Right lobe of liver (tissue), 4 donors: ENCODE results near the gene XRCC4.

Experiments used
- POLR2A ChIP-seq: fragments of 450-650 bp; IDR thresholded peaks from one replicate; pipeline ENCODE4 v1.6.1; 2017; ENCODE audit warnings: antibody characterized with exemption, mild to moderate bottlenecking
- TF ChIP-seq, protein P1 (sequence below), 4 donors: fragments of 200-600 bp in 3 of 4; fragments of 450-650 bp in 1 of 4; IDR thresholded peaks; one replicate each; pipeline versions ENCODE4 v1.5.1 to v1.8.0; 2016 to 2022; ENCODE audit warnings: antibody characterized with exemption in 4 of 4, mild to moderate bottlenecking in 2 of 4
- donor health status: DM: no; HTN: no; CAD: no.
- donor health status: DM: no; HTN: no; CAD: no.
- donor health status: DM: no; HTN: yes; CAD: no.

DNA sequence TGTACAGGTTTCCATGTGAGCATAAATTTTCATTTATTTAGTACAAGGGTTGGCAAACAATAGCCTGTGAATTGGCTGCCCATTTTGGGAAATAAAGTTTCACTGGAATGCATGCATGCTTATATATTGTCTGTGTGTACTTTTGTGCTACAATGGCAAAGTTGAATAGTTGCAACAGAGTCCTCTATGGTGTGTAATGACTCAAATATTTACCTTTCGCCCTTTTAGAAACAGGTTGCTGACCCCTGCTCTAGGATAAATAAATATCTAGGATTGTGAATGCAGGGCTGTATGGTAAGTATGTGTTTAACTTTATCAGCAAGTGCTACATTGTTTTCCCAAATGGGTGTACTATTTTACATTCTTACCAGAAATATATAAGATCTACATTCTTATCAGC lies 47.2 kb downstream of the XRCC4 start:
- TF ChIP-seq, protein P1, sequence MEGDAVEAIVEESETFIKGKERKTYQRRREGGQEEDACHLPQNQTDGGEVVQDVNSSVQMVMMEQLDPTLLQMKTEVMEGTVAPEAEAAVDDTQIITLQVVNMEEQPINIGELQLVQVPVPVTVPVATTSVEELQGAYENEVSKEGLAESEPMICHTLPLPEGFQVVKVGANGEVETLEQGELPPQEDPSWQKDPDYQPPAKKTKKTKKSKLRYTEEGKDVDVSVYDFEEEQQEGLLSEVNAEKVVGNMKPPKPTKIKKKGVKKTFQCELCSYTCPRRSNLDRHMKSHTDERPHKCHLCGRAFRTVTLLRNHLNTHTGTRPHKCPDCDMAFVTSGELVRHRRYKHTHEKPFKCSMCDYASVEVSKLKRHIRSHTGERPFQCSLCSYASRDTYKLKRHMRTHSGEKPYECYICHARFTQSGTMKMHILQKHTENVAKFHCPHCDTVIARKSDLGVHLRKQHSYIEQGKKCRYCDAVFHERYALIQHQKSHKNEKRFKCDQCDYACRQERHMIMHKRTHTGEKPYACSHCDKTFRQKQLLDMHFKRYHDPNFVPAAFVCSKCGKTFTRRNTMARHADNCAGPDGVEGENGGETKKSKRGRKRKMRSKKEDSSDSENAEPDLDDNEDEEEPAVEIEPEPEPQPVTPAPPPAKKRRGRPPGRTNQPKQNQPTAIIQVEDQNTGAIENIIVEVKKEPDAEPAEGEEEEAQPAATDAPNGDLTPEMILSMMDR (IDR thresholded peaks at IDR 0.05): no peak
- TF ChIP-seq POLR2A: no peak
